Measurements from ENCODE around the gene MGME1. TPM values are rescaled to one million over a fixed set of nuclear protein-coding genes. Genes with fewer than 3 reads are reported as not detected.

Gene MGME1
- total RNA-seq, 1 experiment from 2014 or later: 10.5 TPM

GRCh38 chr20:17932396-17932795 lies 36.4 kb upstream of the MGME1 start:
- Mint-ChIP-seq H3K27me3 (ENCODE audit: unreplicated experiment) (no peaks in the 10 kb centered on the region), H3K4me1 (ENCODE audit: low read depth, unreplicated experiment) (no peaks in the 10 kb centered on the region), H3K9me3 (ENCODE audit: low read depth, unreplicated experiment) (no peaks in the 10 kb centered on the region), H3K4me3 (ENCODE audit: low read depth, unreplicated experiment) (no peak overlapping the region), H3K36me3 (ENCODE audit: insufficient read depth, unreplicated experiment) (no peaks in the 10 kb centered on the region), H3K27ac (ENCODE audit: unreplicated experiment) (no peak overlapping the region)
- intact Hi-C loops (cut with micrococcal nuclease; ENCODE audit: unreplicated experiment): no loop called here
- CTCF ChIA-PET: no interaction called here
- DNase-seq: no peak
- TF ChIP-seq CTCF (IDR thresholded peaks at IDR 0.05; ENCODE audit: unreplicated experiment): no peak
- BruUV-seq (replicated peaks): no TSS peak

GRCh38 chr20:17933121-17933520 lies 35.7 kb upstream of the MGME1 start:
- DNase-seq: no peak
- Mint-ChIP-seq H3K4me3 (ENCODE audit: low read depth, unreplicated experiment) (no peak overlapping the region), H3K4me1 (ENCODE audit: low read depth, unreplicated experiment) (no peaks in the 10 kb centered on the region), H3K36me3 (ENCODE audit: insufficient read depth, unreplicated experiment) (no peaks in the 10 kb centered on the region), H3K27ac (ENCODE audit: unreplicated experiment) (no peak overlapping the region), H3K9me3 (ENCODE audit: low read depth, unreplicated experiment) (no peaks in the 10 kb centered on the region), H3K27me3 (ENCODE audit: unreplicated experiment) (no peaks in the 10 kb centered on the region)
- intact Hi-C loops (cut with micrococcal nuclease; ENCODE audit: unreplicated experiment): no loop called here
- CTCF ChIA-PET: no interaction called here
- TF ChIP-seq CTCF (IDR thresholded peaks at IDR 0.05; ENCODE audit: unreplicated experiment): no peak
- no TSS peak for BruUV-seq (replicated peaks)

GRCh38 chr20:17933711-17934110 lies 35.1 kb upstream of the MGME1 start:
- Mint-ChIP-seq H3K4me1 (ENCODE audit: low read depth, unreplicated experiment) (no peaks in the 10 kb centered on the region), H3K4me3 (ENCODE audit: low read depth, unreplicated experiment) (no peak overlapping the region), H3K9me3 (ENCODE audit: low read depth, unreplicated experiment) (no peaks in the 10 kb centered on the region), H3K36me3 (ENCODE audit: insufficient read depth, unreplicated experiment) (no peaks in the 10 kb centered on the region), H3K27me3 (ENCODE audit: unreplicated experiment) (no peaks in the 10 kb centered on the region), H3K27ac (ENCODE audit: unreplicated experiment) (no peak overlapping the region)
- DNase-seq: no peak
- TF ChIP-seq CTCF (IDR thresholded peaks at IDR 0.05; ENCODE audit: unreplicated experiment): no peak
- BruUV-seq (replicated peaks): no TSS peak
- CTCF ChIA-PET: no interaction called here
- intact Hi-C loops (cut with micrococcal nuclease; ENCODE audit: unreplicated experiment): no loop called here

GRCh38 chr20:17934141-17934862 lies 34.5 kb upstream of the MGME1 start:
- CTCF ChIA-PET: no interaction called here
- no peak overlapping the region for H3K4me3 Mint-ChIP-seq (ENCODE audit: low read depth, unreplicated experiment)

More at GRCh38 chr20:17934141-17934862, 34.5 kb upstream of the MGME1 start:
- intact Hi-C loops (cut with micrococcal nuclease; ENCODE audit: unreplicated experiment): no loop called here
- H3K27me3 Mint-ChIP-seq (ENCODE audit: unreplicated experiment): no peaks in the 10 kb centered on the region
- no peak for TF ChIP-seq CTCF (IDR thresholded peaks at IDR 0.05; ENCODE audit: unreplicated experiment)
- no peak overlapping the region for H3K27ac Mint-ChIP-seq (ENCODE audit: unreplicated experiment)
- no peak for DNase-seq
- H3K4me1 Mint-ChIP-seq (ENCODE audit: low read depth, unreplicated experiment): no peaks in the 10 kb centered on the region
- BruUV-seq (replicated peaks): no TSS peak
- H3K9me3 Mint-ChIP-seq (ENCODE audit: low read depth, unreplicated experiment): no peaks in the 10 kb centered on the region
- no peaks in the 10 kb centered on the region for H3K36me3 Mint-ChIP-seq (ENCODE audit: insufficient read depth, unreplicated experiment)
